ENCODE data around the gene CIRBP. TPM values are rescaled to one million over a fixed set of nuclear protein-coding genes. Genes with fewer than 3 reads are reported as not detected.

Gene CIRBP
- total RNA-seq, 1 donor from 2014 or later = 118 TPM

DNA sequence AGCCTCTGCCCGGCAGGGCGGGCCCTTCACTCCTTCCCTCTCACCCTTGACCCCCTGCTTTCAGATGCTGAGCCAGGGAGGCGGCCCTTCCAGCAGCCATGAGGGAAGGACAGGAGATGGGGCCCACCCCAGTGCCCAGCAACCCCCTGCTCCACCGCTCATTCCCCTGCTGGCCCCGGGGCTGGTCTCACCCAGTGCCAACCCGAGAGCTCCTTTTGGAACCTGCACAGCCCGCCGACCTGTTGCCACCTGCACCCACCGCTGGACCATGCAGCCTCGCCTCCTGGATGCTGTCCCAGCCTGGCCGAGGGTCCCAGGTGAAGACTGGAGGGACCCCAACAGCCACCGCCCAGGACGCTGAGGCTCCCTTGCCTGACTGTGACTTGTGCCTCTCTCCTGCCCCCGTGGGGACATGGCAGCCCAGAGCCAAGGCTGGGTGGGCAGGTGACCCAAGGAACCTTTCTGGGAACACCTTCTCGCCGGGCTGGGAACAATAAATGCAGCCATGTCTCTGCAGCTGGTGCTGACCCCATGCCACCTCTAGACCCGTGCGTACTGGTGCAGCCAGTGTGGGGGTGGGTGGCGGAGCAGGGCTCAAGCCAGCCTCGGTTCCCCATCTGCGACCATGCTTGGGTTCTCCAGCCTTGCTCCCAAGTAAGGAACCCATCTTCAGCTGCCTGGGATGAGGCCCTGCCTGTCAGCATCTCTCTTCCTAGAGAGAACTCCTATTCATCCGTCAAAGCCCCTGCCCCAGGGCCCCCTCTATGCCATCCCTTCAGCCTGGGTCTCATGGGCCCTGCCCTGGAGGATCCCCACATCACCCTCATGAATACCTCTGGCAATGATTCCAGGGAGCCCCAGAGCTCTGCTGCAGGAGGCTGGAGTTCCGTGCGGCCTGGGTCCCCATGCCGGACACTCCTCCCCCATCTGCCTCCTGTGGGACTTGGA is 9.9 kb downstream of the CIRBP start:
- no peak for DNase-seq (ENCODE audit: low read depth in 2 of 2)

DNA sequence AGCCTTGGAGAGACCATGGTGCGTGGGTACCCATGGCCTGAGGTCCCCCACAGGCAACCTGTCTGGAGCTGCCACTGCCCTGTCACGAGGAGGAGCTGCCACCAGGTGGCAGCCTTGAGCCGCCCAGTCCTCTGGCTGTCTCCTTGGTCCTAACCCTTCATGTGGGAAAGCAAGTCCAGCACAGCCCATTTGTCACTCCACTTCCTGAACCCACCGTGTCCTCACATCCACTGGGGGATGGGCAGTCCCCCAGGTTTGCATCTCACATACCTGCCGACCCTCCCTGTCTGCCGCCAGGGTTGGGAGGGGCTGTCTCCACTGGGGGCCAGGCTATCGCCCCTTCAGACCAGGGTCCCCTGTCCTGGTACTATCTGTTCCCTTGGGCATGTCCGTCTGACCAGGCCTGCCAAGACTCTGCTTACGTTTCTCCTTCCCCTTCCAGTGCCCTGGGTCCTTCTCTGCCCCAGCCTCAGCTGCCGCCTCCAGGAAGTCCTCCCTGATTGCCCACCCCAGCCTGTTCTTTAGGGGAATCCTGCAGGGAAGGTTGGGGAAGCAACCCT is 10.7 kb downstream of the CIRBP start:
- peak; percentile 74 to 82 for DNase-seq (ENCODE audit: low read depth in 2 of 2)

DNA sequence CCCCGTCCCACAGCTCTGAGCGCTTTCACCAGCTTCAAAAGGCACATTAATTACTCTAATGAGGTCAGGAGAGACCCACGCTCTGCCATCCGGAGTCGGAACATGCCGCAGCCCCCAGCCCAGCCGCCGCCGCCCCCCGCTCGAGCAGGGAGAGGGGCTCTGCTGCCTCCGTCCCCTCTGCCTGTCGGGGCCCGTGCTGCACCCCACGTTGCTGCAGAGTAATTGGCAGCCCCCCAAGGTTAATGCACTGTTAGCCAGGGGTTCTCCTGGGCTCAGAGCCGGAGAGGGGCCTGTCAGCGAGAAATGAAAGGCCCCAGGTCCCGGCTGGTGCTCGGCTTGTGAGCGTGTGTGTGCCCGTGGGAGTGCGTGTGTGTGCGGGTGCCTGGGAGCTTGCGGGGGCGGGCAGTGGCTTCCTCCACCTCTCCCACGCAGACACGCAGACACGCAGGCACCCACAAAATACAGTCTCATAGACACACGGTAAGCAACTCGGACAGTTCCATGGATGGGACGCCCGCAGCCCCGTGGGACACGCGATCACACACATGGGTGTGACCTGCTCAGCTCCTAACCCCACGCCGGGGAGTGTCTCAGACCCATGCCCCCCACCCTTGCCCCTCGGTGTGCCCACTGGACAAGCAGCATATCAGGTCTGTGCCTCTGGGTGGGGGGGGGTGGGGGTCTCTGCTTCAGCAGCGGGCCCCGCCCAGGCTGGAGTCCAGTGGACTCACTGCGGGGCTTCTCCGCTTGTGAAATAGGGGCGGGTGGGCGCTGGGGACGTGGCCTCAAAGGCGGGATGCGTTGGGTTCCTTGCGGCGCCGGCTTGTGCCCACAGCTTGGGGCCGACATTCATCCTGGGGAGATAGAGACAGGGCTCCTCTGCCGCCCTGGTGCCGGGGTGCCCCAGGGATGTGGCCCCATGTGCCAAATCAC is 11.8 kb downstream of the CIRBP start:
- DNase-seq (ENCODE audit: low read depth in 2 of 2) = no peak

DNA sequence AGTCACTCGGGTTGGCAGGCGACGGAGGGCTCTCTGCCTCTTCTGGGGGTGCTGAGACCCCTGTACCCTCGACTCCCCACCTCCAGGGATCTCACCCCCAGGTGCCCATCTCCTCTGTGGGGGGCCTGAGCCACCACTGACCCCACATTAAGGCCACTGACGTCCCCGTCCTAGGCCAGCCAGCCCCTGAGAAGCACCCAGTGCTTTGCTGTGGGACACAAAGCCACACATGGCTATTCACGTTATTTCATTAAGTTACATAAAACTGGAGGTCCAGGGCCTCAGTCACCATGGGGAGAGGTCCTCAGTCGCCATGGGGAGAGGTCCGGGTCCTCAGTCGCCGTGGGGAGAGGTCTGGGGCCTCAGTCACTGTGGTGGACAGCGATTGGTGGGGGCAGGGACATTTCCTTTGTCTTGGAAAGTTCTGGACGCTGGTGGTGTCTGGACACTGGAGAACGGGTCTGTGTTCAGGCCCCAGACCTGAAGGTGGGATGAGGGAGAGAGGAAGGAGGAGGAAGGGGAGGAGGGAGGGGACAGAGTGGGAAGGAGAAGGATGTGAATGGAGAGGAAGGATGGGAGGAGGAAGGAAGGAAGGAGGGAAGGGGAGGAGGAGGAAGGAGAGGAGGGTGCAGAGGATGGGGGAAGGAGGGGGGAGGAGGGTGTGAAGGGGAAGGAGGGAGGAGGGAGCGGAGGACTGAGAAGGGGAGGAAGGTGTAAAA is 12.6 kb downstream of the CIRBP start:
- no peak for DNase-seq (ENCODE audit: low read depth in 2 of 2)

DNA sequence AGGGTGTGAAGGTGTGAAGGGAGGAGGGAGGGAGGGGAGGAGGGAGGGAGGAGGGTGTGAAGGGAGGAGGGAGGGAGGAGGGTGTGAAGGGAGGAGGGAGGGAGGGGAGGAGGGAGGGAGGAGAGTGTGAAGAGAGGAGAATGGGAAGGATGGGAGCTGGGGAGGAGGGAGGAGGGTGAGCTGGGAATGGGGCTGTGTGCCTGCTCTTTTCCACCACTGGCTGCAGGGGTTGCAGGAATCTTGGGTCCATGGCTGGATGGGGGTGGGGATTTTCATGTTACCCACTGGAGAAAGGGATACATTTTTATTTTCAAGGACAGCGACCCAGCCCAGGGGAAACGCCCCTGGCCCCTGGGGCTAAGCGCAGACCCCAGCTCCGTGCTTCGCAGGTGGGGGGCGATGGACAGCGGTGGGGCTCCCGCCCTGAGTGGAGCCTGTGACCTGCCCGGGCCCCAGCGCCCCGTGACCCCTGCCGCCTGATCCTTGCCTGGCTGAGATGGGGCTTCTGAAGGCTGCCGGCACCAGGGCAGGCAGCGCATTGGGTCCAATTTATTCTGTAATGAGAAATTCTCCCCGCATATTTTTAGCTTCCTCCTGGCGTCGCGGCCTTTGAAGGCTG is 13.6 kb downstream of the CIRBP start:
- no peak for DNase-seq (ENCODE audit: low read depth in 2 of 2)

DNA sequence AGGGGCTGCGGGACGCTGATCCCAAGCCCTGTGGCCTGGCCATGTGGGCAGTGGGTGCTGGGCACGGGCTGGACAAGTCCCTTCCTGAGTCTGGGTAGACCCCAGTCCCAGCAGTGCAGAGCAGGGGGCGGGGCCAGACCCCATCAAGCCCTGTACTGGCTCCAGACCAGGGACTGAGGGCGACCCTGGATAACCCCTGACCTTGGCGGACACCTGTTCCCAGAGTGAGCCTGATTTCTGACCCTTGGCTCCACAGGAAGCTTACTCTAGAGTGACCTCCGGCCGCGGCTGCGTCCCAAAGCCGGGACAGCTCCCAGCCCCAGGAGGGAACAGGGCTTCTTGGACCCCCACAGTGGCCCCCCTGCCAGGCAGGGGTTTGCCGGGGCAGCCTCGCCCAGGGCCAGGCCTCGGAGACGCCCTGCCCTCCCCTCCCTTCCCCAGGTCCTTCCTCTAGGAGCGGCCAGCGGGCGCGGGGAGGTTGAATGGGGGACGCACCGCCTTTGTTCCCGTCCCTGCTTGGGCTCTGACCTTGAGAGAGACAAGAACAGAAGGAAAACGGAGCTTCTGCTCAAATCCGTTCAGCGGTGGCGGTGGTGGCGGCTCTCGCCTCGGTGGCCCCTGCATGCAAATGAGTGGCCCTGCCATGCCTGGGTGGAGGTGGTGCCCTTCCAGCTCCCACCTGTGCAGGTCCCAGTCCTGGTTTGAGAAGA is 14.2 kb downstream of the CIRBP start:
- no peak for DNase-seq (ENCODE audit: low read depth in 2 of 2)

DNA sequence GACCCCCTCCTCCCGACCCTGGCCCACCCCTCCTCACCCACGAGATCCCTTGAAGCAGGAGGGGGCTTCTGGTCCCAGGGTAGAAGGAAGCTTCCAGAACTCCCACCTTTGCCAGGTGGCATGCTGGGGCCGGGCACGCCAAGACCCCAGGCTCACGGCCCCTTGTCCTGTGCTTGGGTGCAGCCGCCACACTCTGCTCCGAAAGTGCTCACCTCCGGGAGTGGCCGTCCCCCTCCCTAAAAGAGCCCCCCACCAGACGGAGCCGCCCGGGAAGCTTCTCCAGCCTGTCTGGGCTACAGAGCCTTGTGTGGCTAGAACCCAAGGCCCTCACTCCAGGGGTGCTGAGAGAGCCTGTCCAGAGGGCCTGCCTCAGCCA is 14.8 kb downstream of the CIRBP start:
- DNase-seq (ENCODE audit: low read depth in 2 of 2) = no peak

DNA sequence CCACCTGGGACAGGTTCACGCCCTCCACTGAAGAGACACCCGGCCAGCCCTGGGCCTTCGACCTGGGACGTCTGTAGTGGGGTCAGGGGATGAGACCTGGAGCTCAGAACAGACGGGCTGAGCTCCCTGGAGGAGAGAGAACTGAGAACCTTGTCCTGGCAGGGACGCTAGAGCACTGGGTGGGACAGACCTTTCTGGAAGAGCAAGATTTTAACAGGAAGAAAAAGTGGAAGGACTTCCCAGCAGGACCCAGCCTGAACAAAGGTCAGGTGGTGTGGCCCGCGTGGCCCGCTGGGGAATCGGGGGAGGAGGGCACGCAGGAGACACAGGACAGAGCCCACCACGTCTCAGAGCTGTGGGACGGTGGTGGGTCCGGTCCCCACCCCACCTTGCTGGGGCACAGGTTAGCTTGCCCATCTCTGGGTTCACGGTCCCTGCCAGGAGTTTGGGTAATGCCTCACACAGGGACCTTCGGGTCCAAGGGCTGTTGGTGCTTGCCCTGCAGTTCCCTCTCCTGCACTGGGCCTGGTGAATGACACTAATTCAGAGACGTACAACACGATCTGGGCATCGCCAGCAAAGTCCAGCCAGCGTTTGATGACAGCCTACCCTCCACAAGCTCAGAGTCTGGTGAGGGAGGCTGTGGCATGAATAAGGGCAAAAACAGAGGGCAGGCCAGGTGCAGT is 15.3 kb downstream of the CIRBP start:
- DNase-seq (ENCODE audit: low read depth in 2 of 2) = no peak

DNA sequence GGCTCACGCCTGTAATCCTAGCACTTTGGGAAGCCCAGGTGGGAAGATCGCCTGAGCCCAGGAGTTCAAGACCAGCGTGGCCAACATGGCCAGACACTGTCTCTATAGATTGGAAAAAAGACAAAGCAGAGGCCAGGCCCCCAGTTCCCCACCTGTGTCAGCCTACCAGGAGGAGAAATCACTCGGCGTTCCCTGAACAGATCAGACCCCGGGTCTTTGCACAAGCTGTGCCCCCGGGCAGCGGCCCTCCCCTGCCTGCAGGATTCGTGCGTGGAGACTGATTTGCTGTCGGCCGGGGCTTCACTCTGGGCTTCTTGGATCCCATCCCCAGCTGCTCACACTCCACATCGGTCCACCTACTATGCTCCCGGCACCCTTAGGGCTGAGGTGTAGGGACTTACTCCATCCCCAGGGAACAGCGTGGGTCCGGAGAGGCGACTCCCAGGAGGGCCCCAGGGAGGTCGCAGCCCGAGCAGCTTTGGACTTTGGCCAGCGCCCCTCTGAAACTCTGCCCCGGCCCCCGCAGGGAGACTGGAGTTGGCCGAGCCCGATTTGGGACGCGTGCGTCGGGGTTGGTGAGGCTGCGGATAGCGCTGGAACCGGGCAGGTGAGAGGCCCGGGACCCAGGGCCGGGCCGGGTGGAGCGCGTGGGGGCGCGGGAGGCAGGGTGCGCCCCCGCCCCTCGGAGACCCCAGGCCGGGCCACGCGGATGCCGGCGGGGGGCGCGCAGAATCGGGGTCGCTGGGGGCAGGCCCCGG is 16.0 kb downstream of the CIRBP start:
- no peak for DNase-seq (ENCODE audit: low read depth in 2 of 2)

DNA sequence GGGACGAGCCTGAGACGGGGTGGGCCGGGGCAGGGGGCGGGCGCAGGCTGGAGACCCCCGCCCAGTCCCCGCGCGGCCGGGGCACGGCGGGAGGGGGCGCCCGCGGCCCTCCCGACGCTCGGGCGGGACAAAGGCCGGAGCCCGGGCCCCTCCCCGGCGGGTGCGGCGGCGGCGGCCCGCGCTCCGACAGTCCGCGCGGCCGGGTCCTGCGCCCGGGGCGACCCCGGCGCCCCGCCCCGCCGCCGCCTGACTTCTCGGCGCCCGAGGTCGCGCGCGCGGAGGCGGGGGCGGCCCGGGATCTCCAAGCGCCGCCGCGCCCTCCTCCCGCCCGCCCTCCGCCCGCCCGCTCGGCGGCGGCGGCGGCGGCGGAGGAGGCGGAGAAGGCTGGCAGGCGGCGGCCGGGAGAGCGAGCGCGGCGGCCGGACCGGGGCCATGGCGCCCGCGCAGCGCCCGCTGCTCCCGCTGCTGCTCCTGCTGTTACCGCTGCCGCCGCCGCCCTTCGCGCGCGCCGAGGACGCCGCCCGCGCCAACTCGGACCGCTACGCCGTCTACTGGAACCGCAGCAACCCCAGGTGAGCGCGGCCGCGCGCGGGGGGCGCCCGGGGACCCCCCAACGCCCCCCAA is 16.7 kb downstream of the CIRBP start, which contains the start of gene EFNA2:
Gene EFNA2 (plus strand): TSS at position 137 of the 624 bp plus-strand sequence. CDS start 296 bp downstream, at position 433.
- DNase-seq (ENCODE audit: low read depth in 2 of 2) = no peak

DNA sequence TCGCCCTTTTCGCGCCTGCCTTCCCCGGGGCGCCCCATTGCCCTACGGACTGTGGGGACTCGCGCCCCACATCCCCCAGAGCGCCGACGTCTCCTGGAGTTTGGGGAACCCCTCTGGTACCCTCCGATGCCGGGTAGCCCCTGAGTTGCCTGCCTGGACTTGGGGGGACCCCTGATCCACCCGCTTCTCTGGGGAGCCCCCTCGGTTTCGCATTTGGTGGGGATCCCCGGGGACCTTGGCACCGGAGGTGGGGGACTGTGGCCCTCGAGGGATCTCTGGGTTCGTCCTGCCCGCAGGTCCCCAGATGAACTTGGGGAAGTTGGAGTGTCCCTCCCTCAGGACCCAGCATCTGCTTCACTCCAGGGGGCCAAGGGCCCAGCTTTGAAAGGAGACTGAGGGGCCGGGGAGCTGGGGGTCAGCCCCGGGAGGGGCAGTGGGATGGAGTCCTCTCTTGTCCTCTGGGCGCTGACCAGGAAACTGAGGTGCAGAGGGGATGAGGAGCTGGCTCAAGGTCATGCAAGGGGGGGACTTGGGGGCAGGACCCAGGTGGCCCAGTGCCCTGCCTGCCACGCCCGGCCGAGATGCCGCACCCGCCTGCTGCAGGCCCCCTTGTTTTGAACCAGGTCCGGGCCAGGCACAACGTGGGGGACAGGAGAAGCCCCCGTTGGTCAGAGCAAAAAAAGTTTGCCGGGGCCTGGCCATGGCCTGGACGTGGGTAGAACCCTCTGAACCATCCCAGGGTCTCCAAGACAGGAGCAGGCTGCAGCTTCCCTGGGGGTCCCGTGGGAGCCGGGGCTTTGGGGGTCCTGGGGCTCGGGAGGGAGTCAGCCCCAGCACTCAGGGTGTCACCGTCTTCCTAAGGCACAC is 17.6 kb downstream of the CIRBP start:
- DNase-seq (ENCODE audit: low read depth in 2 of 2) = no peak

DNA sequence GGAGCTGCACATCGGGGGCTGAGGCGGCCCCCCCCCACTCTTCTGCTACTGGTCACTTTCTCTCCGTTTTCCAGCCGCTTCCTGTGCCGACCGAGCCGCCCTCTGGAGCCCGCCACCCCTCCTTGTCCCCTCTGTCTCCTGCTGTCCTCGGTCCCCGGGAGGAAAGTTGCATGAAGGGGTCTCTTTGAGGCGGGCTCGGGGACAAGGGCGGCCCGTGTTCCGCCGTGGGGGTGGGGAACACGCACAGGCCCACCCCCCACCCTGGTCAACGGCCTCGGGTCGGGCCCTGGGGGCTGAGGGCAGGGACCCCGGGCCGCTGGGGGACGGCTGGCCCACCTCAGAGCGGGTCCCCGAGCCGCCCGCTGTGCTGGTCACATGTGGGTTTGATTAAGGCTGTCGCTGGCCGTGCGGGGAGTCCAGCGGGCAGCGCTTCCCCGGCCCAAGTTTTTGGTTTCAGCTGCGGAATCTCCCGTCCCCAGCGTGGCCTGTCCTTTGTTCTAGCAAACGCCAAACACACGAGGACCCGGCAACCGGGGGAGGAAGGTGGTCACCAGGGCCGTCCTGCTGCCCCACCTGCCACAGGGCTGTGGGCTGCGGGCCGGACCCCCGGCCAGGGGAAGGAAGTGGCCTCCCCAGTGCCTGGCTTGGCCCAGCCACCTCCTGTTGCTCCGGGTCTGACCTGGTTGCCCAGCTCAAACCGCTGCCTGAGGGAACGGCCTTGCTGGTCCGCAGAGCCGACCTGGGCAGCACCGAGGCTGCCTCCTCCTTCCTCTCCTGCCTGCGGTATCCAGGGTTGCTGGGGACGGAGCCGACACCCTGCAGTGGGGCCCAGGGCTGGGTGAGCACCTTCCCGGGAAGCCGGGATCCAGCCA is 18.5 kb downstream of the CIRBP start:
- DNase-seq (ENCODE audit: low read depth in 2 of 2) = no peak

DNA sequence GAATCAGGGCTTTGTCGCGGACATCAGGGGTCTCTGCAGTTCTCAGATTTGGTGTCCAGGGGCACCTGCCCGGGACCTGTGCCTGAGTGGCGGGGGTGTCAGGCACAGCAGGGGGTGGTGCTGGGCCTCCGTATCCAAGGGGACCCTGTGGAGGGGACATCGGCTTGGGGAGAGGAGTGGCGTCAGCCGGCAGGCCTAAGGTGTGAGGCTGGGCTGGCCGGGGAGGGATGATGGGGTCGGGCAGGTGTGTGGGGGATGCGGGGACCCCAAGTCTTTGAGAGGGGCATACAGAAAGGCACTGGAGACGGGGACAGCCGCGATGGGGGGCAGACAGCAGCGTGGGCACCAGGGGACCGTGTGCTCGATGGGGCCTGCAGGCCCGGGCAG is 19.1 kb downstream of the CIRBP start:
- DNase-seq (ENCODE audit: low read depth in 2 of 2) = no peak

DNA sequence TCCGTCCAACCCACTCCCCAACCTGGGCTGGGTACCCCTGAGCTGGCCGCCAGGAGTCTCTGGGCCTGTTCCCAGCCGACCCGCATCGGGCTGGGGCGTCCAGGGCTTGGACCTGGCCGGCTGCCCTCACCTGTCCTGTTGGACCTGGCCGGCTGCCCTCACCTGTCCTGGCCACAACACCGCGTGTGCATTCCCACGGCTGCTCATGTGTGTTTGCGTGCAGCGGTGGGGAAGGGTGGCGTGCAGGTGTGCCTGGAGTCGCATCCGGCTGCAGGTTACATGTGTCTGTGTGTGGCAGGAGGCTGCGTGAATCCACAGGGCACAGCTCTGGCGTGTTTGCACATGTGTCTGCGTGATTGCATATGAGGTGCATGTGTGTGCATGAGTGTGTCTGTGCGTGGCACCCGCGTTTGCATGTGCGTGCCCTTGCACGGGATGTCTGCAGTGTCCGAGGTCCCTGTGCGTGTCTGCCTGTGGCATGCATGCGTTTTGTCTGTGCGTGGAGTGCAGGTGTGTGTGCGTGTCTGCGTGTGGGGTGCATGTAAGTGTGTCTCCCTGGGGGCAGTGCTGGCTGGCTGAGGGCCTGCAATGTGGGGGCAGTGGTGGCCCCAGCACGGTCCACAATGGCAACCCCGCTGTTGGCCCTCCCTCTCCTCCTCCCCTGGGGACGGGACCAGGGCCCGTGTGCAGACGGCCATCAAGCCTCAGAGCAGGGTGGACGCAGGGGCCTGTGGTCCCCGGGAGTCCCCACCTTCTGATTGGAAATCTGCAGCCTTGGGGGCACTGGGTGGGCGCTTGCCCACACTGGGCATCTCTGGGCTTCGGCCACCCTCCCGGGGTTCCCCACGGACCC is 19.9 kb downstream of the CIRBP start:
- no peak for DNase-seq (ENCODE audit: low read depth in 2 of 2)

DNA sequence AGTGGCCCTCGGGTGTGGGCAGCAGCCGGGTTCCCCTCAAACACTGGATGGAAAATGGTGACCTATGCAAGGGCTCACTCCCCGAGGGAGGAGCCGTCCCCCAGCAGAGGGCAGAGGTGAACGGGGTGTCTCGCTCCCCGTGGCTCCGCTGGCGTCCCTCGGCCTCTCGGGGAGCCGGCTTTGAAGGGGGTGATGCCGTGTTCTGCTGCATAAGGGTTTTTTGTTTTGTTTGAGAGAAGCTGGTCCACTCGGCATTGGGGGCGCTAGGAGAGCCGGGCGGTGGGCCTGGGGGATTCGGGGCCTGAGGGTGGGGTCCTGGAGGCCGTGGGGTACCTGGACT is 20.5 kb downstream of the CIRBP start:
- no peak for DNase-seq (ENCODE audit: low read depth in 2 of 2)

All from dermis microvascular lymphatic vessel endothelial cell (primary cell).